ENCODE measurements around the gene ATXN2. TPM values are rescaled to one million over a fixed set of nuclear protein-coding genes. Genes with fewer than 3 reads are reported as not detected.
"Not testable (repeated sequence)": the region's sequence is repeated elsewhere in the genome, so short reads cannot be mapped to it uniquely, and the experiment has no call there.

Gene ATXN2
- total RNA-seq, 4 donors from 2014 or later, result 50.3 to 84.3 (median 64.3) TPM

- H3K4me3 ChIP-seq, result no peak overlapping the region
- TF ChIP-seq, protein P1, sequence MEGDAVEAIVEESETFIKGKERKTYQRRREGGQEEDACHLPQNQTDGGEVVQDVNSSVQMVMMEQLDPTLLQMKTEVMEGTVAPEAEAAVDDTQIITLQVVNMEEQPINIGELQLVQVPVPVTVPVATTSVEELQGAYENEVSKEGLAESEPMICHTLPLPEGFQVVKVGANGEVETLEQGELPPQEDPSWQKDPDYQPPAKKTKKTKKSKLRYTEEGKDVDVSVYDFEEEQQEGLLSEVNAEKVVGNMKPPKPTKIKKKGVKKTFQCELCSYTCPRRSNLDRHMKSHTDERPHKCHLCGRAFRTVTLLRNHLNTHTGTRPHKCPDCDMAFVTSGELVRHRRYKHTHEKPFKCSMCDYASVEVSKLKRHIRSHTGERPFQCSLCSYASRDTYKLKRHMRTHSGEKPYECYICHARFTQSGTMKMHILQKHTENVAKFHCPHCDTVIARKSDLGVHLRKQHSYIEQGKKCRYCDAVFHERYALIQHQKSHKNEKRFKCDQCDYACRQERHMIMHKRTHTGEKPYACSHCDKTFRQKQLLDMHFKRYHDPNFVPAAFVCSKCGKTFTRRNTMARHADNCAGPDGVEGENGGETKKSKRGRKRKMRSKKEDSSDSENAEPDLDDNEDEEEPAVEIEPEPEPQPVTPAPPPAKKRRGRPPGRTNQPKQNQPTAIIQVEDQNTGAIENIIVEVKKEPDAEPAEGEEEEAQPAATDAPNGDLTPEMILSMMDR (IDR thresholded peaks at IDR 0.05), result no peak
- TF ChIP-seq EP300 (IDR thresholded peaks at IDR 0.05) (no peak), POLR2A (IDR thresholded peaks at IDR 0.05) (no peak)
- no peaks in the 10 kb centered on the region for H3K9me3 ChIP-seq
- 96 to 97% methylated on average over 5 of the region's 5 CpGs for WGBS, 2 donors
- H3K27ac ChIP-seq, result no peak overlapping the region
- no peaks in the 10 kb centered on the region for H3K27me3 ChIP-seq
- H3K4me1 ChIP-seq, result peaks cover 0 to 3% (median 0%) of the 10 kb centered on the region in 4 donors
- H3K36me3 ChIP-seq, result peaks cover 0 to 74% (median 0%) of the 10 kb centered on the region in 3 donors
- no peak for DNase-seq (ENCODE audit: low spot score in 2 of 2)
Observed at GRCh38 chr12:111523587-111524167, 75.4 kb downstream of the ATXN2 start.

- Histone ChIP-seq H3K4me1 (no peaks in the 10 kb centered on the region), H3K27ac (no peak overlapping the region), H3K27me3 (no peaks in the 10 kb centered on the region), H3K4me3 (no peak overlapping the region), H3K36me3 (peaks cover 0 to 87% (median 4%) of the 10 kb centered on the region in 3 donors), H3K9me3 (no peaks in the 10 kb centered on the region)
- WGBS, 2 donors, result 88 to 93% methylated on average over 2 of the region's 2 CpGs
- TF ChIP-seq EP300 (IDR thresholded peaks at IDR 0.05), result no peak
- TF ChIP-seq POLR2A (IDR thresholded peaks at IDR 0.05), result no peak
- DNase-seq (ENCODE audit: low spot score in 2 of 2), result no peak
Observed at GRCh38 chr12:111521801-111522200, 77.3 kb downstream of the ATXN2 start.

DNA sequence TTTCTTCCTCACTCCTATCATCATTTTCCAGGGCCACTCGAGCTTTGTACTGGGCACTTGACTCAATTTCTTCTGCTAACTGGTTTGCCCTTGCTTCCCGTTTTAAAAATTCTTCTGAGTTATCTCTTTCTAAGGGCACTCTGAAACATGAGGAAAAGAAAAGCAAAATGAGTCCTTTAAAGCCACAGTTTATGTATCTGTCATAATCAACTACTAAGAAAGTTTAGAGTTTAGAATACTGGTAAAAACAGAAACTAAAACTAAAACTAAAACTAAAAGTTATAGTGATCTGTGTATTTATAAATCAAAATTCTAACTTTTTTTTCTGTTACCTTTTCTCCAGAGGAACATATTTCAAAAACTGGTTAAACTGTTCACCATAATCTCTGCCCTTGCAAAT is 79.2 kb downstream of the ATXN2 start:
- WGBS, 2 donors, result 90 to 92% methylated on average over 2 of the region's 2 CpGs
- TF ChIP-seq POLR2A (IDR thresholded peaks at IDR 0.05), result no peak
- no peak for TF ChIP-seq EP300 (IDR thresholded peaks at IDR 0.05)
- TF ChIP-seq, protein P1 (IDR thresholded peaks at IDR 0.05), result no peak
- Histone ChIP-seq H3K36me3 (peaks cover 0 to 87% (median 9%) of the 10 kb centered on the region in 3 donors), H3K4me1 (no peaks in the 10 kb centered on the region), H3K9me3 (no peaks in the 10 kb centered on the region), H3K4me3 (no peak overlapping the region), H3K27me3 (no peaks in the 10 kb centered on the region), H3K27ac (no peak overlapping the region)
- no peak for DNase-seq (ENCODE audit: low spot score in 2 of 2)

DNA sequence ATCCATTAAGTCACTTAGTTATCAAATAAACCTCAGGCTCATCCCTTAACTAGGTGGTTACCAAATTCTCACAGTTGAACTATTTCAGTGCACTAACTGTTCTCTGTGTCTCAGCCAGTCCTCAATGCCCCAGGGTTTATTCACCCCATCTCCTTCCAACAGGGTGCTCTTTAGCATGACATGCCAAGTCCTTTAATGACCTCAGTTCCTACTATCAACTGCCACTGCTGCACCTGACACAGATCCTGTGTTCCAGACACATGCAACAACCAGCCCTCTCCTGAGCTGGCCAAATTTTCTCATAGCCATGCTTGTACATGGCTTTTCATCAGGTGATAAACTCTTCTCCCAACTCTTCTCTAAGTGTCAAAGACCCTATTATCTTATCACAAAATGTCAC is 80.0 kb downstream of the ATXN2 start:
- Histone ChIP-seq H3K27ac (no peak overlapping the region), H3K4me1 (no peaks in the 10 kb centered on the region), H3K27me3 (no peaks in the 10 kb centered on the region), H3K4me3 (no peak overlapping the region), H3K36me3 (peaks cover 0 to 79% (median 9%) of the 10 kb centered on the region in 3 donors), H3K9me3 (no peaks in the 10 kb centered on the region)
- no peak for DNase-seq (ENCODE audit: low spot score in 2 of 2)
- no peak for TF ChIP-seq POLR2A (IDR thresholded peaks at IDR 0.05)
- TF ChIP-seq, protein P1 (IDR thresholded peaks at IDR 0.05), result no peak
- no peak for TF ChIP-seq EP300 (IDR thresholded peaks at IDR 0.05)

DNA sequence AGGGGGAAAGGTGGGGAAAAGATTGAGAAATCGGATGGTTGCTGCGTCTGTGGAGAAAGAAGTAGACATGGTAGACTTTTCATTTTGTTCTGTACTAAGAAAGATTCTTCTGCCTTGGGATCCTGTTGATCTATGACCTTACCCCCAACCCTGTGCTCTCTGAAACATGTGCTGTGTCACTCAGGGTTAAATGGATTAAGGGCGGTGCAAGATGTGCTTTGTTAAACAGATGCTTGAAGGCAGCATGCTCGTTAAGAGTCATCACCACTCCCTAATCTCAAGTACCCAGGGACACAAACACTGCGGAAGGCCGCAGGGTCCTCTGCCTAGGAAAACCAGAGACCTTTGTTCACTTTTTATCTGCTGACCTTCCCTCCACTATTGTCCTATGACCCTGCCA is 91.4 kb downstream of the ATXN2 start:
- not testable (repeated sequence) for DNase-seq (ENCODE audit: low spot score in 2 of 2); H3K27me3 ChIP-seq; H3K4me1 ChIP-seq; H3K4me3 ChIP-seq; H3K9me3 ChIP-seq; H3K27ac ChIP-seq
- peaks cover 0 to 95% (median 0%) of the 10 kb centered on the region in 3 donors for H3K36me3 ChIP-seq
- WGBS, 2 donors, result 78 to 85% methylated on average over 6 of the region's 6 CpGs

DNA sequence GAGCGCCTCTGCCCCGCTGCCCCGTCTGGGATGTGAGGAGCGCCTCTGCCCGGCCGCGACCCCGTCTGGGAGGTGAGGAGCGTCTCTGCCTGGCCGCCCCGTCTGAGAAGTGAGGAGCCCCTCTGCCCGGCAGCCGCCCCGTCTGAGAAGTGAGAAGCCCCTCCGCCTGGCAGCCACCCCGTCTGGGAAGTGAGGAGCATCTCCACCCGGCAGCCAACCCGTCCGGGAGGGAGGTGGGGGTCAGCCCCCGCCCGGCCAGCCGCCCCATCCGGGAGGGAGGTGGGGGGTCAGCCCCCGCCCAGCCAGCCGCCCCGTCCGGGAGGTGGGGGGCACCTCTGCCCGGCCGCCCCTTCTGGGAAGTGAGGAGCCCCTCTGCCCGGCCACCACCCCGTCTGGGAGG is 91.9 kb downstream of the ATXN2 start:
- 96 to 97% methylated on average over 7 to 19 of the region's 31 CpGs for WGBS, 2 donors
- H3K4me3 ChIP-seq; DNase-seq (ENCODE audit: low spot score in 2 of 2); H3K27ac ChIP-seq; H3K9me3 ChIP-seq; H3K4me1 ChIP-seq; H3K27me3 ChIP-seq: not testable (repeated sequence)
- H3K36me3 ChIP-seq, result peaks cover 0 to 95% (median 0%) of the 10 kb centered on the region in 3 donors

- 88 to 91% methylated on average over 2 of the region's 2 CpGs for WGBS, 2 donors
- H3K4me3 ChIP-seq, result no peak overlapping the region
- TF ChIP-seq, protein P1 (IDR thresholded peaks at IDR 0.05), result no peak
- TF ChIP-seq POLR2A (IDR thresholded peaks at IDR 0.05) (no peak), EP300 (IDR thresholded peaks at IDR 0.05) (no peak)
Observed at GRCh38 chr12:111506260-111506659, 92.9 kb downstream of the ATXN2 start.

More at GRCh38 chr12:111506260-111506659, 92.9 kb downstream of the ATXN2 start:
- Histone ChIP-seq H3K27ac (no peak overlapping the region), H3K27me3 (no peaks in the 10 kb centered on the region), H3K4me1 (no peaks in the 10 kb centered on the region), H3K9me3 (no peaks in the 10 kb centered on the region), H3K36me3 (peaks cover 0 to 95% (median 0%) of the 10 kb centered on the region in 3 donors)
- no peak for DNase-seq (ENCODE audit: low spot score in 2 of 2)
